ENCODE measurements around the gene PPFIBP1.
"Not testable (repeated sequence)": the region's sequence is repeated elsewhere in the genome, so short reads cannot be mapped to it uniquely, and the experiment has no call there.

The PPFIBP1 gene

DNA sequence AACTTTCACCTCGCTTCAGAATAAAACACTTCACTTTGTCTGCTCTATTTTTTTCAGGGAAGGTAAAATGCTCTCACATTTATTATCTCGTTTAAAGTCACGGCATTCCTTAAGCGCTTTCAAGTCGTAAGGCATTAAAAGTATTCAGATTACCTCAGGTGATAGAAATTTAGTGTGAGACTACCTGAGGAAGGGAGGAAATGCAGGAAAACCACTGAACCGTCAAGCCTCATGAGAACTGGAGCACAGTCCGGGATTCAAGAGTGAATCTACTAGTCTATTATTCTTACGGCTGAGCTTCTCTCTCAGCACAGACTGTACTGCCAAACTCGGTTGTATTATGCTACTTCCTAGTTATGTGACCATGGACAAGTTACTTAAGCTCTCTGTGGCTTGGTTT is 8.3 kb upstream of the PPFIBP1 start:
- DNase-seq, result no peak

DNA sequence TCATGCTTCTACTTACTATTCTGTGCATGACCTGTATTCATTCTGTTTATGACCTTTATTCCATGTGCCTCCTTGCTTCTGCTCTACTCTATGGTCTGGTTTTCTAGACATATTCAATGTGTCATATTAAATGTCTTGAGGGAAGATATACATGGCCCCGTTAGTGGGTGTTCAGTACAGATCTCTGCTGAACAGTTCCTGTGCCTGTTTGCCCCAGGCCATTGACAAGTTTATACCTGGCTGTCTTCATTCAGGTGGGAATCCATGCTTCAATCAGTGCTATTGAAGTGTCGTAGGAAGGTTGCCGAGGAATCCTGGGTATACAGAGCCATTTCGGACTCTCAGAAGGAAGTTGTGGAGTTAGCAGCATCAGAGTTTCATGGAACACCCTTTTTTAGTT is 7.4 kb upstream of the PPFIBP1 start:
- DNase-seq, result no peak

DNA sequence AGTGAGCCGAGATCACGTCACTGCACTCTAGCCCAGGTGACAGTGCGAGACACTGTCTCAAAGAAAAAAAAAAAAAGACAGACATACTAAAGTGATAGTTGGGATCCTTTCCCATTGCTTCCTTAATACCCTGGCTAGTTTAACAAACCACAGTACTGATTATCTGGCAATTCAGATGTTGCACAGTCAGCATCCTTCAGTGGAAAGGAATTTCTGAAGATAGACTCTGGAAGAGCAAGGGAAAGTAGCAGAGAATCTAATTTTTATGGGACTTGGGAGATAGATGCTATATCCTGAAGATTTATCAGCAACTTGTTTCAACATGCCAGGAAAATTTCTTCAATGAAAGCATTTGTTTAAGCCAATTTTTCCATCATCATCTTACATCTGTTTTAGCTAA is 6.5 kb upstream of the PPFIBP1 start:
- DNase-seq, result no peak

DNA sequence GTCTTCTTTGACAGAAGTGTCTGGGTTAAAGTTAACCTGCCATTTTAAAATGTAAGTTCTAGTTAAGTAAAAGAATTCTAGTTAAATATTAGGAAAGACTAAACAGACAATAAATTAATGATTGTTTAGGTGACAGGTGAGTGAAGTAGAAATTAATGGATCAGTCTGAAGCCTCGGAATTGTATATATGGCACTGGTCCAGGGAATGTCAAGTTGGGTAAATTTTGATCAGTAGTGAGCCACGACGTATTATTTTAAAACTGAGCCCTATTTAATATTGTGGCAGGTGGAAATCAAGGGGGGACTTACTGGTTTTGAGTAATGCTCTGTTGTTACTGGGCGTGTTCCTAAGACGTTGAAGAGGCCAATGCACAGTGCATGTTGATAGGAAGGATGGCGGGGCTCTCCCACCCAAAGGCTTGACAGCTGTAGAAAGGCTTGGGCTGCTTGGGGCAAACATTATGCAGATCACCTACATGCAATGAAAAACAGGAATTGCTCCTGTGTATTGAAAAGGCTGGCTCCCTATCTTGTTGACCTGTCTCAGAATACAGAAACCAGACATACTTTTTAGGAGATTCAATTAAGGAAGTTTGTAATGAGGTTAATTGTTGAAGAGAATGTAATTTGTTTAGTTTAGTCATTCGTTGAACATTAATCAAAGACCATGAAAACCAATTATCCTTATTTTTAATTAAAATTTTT is 5.9 kb upstream of the PPFIBP1 start:
- no peak for DNase-seq

DNA sequence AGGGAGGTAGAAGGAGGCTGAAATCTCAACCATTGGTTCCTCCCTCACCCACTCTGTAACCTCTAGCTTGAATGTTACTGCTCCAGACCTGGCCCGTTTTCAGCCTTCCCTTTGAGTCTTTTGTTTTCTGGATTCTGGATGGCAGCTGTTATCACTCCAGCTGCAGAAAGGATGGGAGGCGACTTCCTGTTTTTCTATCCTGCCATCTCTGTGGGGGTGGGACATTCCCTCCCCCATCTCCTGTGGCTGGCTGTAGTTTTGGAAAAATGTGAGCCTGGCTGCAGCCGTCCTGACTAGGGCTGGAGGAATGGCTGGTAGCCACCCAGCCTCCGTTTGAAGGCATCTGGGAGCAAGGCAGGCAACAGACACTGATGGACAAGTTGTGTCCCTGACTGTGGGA is 2.9 kb upstream of the PPFIBP1 start:
- DNase-seq, result no peak

DNA sequence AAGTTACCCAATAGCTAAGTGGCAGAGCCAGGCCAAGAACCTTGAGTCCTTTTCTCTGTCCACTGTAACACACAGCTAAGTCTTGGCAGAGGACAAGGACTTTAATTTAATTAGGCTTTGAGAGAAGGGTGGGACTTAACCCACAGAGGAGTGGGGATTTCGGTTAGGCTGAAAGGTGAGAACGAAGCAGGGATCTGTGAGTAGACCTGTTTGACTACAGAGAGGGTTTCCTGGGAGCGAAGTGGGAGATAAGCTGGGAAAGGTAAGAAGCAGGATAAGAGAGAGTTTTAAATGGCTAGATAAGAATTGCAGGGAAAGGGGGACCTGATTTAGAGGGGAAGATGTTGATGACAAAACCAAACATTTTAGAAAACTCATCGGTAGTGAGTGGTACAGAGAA is 2.0 kb upstream of the PPFIBP1 start:
- no peak for DNase-seq

DNA sequence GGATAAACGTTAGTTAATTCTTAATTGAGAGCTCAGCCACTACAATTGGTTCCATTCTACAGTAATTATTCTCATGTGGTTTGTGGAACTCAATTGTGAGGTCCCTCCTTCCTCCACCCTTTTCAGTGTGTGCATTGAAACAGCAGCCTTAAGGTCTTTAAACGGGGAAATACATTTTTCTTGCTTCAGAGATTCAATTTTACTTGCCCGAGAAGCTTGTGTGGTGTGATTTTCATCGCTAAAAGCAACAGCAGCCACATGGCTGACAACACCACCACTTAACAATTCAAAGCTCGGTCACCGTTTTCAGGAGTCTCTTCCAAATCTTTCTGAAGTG is 733 bp upstream of the PPFIBP1 start:
- DNase-seq, result no peak

DNA sequence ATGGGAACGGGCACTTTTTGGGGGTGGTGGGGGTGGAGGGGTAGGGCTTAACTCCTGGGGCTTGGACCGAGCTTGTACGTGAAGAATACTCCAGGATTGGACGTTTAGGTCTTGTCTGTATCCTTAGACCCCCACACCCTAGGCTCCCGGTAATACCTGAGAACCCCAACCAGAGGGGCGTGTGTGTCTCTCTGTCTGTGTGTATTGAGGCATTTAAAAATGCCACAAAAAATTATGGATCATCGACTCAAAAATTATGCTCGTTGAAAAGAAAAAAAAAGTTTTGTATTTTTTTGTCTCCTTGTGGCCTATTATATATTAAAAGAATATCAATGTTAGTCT is 459 bp downstream of the PPFIBP1 start:
- DNase-seq, result no peak

DNA sequence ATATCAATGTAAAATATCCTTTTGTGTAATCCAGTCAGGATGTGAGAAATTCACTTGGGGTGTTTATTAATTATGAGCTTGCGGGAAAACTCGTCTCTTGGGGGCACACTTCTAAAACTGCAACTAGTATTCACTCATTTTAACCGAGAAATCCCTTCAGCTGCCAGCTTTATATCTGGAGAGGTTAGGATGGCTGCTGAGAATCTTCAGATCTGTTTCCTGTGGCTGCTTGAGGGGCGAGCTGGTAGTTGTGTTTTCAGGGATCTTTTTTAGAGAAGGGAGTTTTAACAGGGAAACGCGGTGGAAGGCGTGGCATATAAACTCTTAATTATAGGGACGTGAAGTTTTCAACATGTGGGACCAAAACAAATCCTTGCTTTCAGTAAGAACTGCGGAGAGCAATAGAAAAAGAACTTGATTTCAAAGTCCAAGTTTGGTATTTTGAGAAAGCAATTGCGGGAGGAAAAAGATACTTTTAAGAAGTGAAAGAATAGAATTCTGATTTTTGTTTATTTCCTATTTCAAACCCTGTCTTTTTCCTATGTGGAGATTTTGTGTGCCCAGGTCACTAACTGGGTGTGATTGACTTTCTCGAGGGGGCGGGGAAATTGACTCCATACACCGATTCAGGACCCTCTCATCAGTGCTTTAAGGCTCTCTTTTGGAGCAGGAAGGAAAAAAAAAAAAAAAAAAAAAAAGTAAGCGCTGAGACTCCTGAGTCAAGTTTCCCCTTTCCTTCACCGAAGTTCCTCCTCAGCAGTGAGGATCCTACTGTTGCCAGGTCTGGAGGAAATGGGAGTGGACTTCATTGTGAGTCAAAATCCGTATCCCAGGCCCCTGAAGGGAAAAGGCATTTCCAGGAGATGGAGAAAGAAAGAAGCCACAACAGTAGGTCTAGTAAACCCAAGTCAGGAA is 1.1 kb downstream of the PPFIBP1 start:
- DNase-seq, result no peak

DNA sequence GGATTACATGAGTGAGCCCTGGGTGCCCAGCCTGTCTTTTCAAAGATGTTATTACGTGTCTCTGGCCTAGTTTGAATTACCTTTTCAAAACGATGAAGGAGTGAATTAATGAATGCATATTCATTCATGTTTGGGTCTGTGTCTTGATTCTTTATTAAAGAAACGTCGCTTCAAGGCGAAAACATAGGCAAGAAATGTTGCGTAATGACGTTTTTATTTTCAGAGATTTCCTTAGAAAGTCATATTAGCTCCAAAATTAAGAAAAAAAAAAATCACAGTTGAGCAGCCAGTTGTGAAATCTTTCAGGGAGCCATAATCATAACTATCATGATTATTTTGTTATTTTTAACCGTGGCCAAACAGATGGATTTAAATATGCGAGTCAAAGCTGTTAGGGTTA is 3.5 kb downstream of the PPFIBP1 start:
- DNase-seq, result no peak

DNA sequence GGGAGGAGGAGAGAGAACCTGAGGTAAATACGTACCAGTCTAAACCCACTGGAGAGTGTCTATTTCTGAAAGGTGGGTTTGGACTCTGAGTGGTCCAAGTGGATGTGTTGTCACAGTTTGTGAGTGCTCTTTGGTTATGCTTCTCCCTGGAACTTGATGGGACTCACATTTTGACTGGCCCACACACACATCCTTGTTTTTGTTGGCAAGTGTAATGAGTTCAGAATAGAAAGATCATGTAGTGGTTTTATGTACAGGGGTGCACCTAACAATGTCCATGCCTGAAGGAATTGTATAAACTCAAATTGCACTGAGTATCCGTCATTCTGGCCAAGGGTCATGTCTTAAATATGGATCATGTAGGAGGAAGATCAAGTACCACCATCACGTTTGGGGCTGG is 4.8 kb downstream of the PPFIBP1 start:
- DNase-seq, result no peak

DNA sequence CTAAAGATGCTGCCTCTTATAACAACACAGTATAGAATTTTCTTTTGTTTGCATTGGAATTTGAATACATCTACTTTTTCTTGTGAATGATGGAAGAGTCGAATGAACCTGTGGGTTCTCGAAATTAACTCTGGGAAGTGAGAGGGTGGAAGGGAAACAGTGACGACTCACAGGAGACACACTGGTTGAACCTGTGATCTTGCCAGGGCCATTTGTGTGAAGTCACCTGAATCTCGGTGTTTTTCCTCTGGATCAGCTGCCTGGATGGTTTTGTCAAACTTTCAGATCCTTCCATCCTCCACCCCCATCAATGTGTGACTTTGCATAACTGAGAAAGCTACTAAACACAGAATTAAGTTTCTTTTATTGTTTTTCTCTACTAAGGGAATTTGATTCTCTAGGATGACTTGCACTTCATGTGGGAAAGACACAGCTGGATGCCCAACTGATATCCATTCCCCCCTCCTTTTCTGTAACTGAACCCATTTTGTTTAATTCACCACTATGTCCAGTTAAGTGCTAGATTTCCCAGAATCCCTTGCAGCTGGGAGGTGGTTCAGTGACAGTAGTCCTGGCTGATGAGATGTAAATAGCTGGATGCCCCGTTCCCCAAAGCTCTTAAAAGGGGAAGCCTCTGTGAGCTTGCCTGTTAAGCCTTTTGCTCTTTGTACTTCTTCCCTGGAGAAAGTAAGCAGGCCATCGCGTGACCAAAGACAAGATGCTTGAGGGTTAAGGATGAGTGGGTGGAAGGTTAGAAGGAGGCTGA is 6.3 kb downstream of the PPFIBP1 start:
- no peak for DNase-seq

DNA sequence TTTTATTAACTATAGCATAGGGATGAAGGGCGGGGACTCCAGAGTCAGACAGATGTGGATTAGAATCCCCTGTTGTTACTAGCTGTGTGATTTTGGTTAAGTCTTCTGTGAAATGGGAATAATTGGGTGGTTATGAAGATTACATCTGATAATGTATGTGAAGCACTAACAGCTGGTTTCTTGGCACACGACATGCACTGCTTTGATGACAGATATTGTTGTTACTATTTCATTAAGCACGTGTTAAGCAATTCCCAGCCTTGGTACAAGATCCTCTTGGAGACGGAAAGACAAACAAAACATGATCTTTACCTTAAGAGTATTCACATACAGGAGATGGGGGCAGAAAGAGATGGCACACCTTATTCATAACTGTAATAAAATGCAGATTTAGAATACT is 7.9 kb downstream of the PPFIBP1 start:
- DNase-seq, result no peak

DNA sequence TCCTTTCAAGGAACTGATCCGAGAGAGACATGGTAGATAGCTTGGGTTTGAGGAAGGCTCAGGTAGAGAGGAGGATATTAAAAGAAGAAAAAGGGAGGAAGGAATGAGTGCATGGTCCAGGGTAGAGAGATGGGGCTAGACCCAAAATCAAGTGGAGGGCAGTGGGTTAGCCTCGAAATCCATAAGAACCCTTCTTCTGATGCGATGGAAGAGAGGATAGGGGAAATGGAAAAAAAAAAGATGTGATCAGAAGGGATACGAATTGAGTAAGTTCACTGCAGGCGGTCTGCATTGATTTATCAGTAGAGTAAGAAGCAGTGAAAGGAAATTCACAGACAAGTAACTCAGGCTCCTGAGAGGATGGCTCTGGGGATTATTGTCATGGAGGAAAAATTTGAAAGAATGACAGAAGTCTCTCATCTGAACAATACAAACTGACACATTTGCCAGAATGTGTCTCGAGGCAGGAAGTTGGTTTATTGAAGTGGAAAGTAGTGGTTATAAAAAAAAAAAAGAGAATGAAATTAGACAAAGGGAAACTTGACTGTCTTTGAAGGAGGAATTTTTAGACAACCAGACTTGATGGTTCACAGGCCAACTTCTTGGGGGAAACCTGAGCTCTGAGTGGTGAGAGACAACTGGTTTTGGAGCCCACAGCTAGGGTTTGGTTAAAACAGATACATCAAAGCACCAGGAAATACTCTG is 10.2 kb downstream of the PPFIBP1 start:
- no peak for DNase-seq

DNA sequence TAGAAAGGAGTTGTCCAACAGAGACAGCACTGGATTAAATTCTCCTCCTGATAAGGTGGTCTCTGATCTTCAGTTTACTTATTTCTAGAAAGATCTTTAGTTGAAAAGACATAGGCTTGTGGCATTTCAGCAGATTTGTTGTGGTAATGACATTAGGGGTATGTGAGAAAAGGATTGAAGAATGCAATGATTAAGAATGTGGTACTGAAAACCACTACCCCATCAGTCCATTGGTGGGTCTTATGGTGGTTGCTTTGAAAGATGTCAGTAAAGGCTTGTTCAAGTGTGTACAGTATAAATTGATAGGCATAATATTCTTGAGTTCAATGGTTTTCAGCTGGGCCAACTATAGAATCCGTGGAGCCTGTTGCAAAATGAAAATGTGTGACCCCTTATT is 10.8 kb downstream of the PPFIBP1 start:
- DNase-seq, result no peak

DNA sequence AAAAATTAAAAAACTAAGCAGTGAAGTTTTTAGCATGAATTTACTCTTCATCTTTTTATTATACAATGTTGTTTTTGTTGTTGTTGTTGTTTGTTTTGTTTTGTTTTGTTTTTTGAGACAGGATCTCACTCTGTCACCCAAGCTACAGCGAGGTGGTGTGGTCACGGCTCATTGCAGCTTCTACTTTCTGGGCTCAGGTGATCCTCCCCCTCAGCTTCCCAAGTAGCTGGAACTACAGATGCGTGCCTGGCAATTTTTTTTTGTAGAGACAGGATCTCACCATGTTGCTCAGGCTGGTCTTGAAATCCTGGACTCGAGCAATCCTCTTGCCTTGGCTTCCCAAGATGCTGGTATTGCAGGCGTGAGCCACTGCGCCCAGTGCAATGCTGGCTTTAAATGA is 11.3 kb downstream of the PPFIBP1 start:
- no peak for DNase-seq

DNA sequence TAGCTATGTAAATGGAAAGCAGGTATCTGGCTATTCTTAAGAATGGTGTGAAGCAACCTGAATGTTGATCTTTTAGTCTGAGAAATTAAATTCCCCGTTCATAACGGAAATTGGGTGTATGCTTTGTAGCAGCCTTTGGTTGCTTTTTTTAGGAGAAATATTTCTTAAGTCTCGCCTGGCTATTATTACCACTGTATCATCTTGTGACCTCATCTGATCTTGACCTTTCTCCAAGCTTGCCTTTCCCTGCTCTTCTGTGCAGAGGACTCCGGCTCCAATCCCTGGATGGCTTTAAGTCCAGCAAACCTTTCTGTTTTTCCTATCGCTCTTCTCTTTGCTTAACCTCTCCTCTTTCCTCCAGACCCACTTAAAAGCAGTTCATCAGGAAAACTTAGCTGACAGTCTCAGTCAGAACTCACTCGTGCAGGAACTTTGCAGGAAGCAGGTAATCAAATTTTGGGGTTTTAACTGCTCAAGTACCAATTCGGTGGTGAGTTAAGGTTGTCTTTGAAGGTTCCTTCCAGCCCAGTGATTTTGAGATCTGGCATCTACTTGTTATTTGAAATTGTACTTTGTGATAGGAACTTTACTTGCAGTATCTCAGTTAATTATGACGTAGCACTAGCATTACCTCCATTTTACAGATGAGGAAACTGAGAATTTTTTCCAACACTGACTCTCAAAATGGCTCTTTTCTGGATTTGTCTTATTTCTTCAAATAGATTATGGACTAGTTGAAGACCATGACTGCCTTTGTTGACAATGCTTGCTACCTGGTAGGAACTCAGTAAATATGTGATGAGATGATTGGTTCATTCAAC is 14.1 kb downstream of the PPFIBP1 start:
- no peak for DNase-seq

DNA sequence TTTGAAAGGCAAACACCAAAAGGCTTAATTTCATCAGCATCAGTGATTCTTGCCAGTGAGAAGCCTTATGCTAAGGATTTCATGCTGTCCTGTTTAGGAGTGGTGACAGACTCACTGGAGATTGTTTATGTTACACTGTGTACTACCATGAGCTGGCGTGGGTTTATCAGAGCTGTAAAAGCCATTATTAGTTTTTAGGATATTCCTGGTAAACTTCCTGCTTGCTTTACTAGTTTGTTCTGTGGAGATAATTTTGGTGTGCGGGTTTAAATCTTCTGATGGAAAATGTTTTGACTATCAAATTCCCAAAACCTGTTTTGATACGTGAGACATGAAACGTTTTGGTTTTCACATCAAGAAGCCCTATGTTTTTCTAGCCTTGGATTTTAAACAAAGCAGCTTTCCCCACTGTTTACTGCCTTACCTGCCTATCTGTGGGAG is 15.2 kb downstream of the PPFIBP1 start:
- DNase-seq, result no peak

DNA sequence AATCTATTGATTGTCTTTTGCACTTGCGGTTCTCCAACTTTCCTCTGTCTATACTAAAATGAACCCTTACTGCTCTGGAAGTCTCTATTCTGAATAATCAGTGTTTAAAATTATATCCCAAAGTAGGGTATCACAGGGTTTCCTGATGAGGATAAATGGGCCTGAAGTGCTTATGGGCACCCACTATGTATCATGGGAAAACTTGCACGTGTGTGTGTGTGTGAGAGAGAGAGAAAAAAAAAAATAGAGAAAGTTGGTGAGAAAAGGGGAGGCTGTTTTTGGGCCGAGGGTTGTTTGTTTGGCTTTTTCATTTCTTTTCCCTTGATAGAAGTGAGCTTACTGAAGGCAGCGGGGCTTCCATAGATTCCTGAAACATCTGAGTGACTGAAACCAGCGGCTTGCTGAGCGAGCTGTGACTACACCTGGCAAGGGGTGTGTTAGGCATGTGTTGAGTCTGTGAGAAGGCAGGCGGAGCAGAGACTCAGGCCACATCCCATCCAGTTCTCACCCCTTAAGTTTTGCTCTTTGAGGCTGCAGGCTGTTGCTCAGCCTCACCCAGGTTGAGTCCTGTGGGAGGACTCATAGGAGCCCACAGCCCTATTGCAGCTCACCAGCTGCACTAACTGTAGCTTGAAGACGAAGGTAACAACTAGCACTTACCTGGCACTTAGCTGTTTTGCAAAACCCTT is 17.2 kb downstream of the PPFIBP1 start:
- no peak for DNase-seq

DNA sequence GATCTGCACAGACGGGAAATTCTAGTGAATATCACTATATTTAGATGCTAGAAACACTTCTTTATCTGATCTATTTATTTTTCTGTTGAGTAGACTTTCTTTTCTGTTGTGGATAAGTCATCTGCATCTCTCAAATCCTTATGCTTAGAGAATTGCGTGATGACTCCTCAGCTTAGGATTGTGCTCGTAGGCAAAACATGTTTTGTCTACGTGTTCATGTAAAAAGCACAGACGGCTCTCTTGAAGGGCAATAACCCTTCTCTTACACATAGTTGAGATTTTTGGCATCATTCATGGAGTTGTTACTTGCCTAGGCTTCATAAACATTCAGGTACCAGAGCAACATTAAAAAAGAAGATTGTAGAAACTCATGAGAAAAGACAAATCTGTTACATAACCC is 18.6 kb downstream of the PPFIBP1 start:
- no peak for DNase-seq

DNA sequence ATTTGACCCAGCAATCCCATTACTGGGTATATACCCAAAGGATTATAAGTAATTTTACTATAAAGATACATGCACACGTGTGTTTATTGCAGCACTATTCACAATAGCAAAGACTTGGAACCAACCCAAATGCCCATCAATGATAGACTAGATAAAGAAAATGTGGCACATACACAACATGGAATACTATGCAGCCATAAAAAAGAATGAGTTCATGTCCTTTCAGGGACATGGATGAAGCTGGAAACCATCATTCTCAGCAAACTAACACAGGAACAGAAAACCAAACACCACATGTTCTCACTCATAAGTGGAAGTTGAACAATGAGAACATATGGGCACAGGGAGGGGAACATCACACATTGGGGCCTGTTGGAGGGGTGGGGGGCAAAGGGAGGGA is 20.9 kb downstream of the PPFIBP1 start:
- not testable (repeated sequence) for DNase-seq

DNA sequence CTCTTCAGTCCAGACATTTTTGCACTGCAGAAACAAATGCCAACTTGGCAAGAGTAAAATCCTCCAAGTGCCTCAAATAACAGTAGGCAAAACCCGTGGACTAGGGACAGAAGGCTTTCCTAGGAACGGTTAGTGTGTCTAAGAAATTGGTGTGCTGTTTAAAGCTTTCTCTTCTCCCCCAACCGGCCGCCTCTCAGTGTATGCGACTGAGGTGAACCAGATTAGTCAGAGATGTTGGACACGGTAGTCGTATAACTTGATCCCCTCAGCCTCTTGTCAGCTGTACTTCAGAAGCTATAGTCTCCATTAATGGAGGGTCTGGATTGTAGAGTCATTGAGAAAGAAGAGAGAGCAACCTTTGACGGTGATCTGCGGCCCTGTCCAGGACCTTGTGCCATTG is 21.7 kb downstream of the PPFIBP1 start:
- DNase-seq, result no peak

Measured in NCI-H1694 treated with DMSO at 0.1 percent for 48 hours (cell line).